AG20443 (cell line): ENCODE measurements around the gene CD79B.
A peak's percentile ranks its signal among the peaks of the same experiment; 100 is the strongest.

Experiments used
- DNase-seq: peaks from one replicate; pipeline ENCODE4 v3.0.0; 2012; ENCODE audit warnings: low spot score, mixed read lengths

Gene CD79B

GRCh38 chr17:63931981-63932561 is at the start of gene CD79B:
TSS of gene CD79B (minus strand) at chr17:63932331. CDS start at chr17:63932261, 70 bp downstream.
- DNase-seq: no peak

- DNase-seq: no peak
These were observed 46.4 kb upstream of the CD79B start for GRCh38 chr17:63978272-63979200.

GRCh38 chr17:63976702-63977101 is 44.6 kb upstream of the CD79B start:
- DNase-seq: no peak

- no peak for DNase-seq
These were observed 43.5 kb upstream of the CD79B start for GRCh38 chr17:63975541-63976092.

- DNase-seq: peak; percentile 59
These were observed 42.6 kb upstream of the CD79B start for GRCh38 chr17:63974594-63975192.

- peak; percentile 45 for DNase-seq
These were observed 41.9 kb upstream of the CD79B start for GRCh38 chr17:63973930-63974593.

GRCh38 chr17:63973247-63973646 is 41.1 kb upstream of the CD79B start:
- DNase-seq: no peak

- no peak for DNase-seq
These were observed 40.7 kb upstream of the CD79B start, which contains the start of gene SCN4A for GRCh38 chr17:63972796-63973195. TSS of gene SCN4A (minus strand) at chr17:63972918. CDS start at chr17:63972841, 77 bp downstream.

GRCh38 chr17:63969278-63969677 is 37.1 kb upstream of the CD79B start:
- no peak for DNase-seq

- no peak for DNase-seq
These were observed 35.8 kb upstream of the CD79B start for GRCh38 chr17:63967953-63968352.

GRCh38 chr17:63966646-63967264 is 34.6 kb upstream of the CD79B start:
- no peak for DNase-seq

GRCh38 chr17:63963123-63963522 is 31.0 kb upstream of the CD79B start:
- DNase-seq: no peak

GRCh38 chr17:63962298-63962744 is 30.2 kb upstream of the CD79B start:
- no peak for DNase-seq

GRCh38 chr17:63961355-63962212 is 29.5 kb upstream of the CD79B start:
- peak; percentile 82 for DNase-seq

- DNase-seq: no peak
These were observed 28.3 kb upstream of the CD79B start for GRCh38 chr17:63960430-63960829.

GRCh38 chr17:63960006-63960405 is 27.9 kb upstream of the CD79B start:
- no peak for DNase-seq

GRCh38 chr17:63956296-63956920 is 24.3 kb upstream of the CD79B start:
- peak; percentile 35 for DNase-seq

- no peak for DNase-seq
These were observed 23.7 kb upstream of the CD79B start for GRCh38 chr17:63955791-63956190.

- no peak for DNase-seq
These were observed 23.1 kb upstream of the CD79B start for GRCh38 chr17:63955232-63955631.
